GM21825 (cell line): ENCODE data around the gene RAMP3.

Experiments
- ATAC-seq: cut with Tn5 transposase; IDR thresholded peaks from one replicate; pipeline ENCODE4 v1.9.1; 2021; ENCODE audit warnings: mild to moderate bottlenecking, moderate library complexity; ENCODE audit not compliant: unreplicated experiment

Gene RAMP3

GRCh38 chr7:45219801-45220435 lies 62.3 kb downstream of the RAMP3 start:
- ATAC-seq, result no peak

GRCh38 chr7:45220846-45221618 lies 63.4 kb downstream of the RAMP3 start:
- ATAC-seq, result no peak

GRCh38 chr7:45221896-45222604 lies 64.5 kb downstream of the RAMP3 start:
- ATAC-seq, result no peak

GRCh38 chr7:45223078-45223477 lies 65.5 kb downstream of the RAMP3 start:
- ATAC-seq, result no peak

- ATAC-seq, result no peak
These were observed 66.4 kb downstream of the RAMP3 start for GRCh38 chr7:45223728-45224630.

- no peak for ATAC-seq
These were observed 67.2 kb downstream of the RAMP3 start for GRCh38 chr7:45224832-45225231.

- no peak for ATAC-seq
These were observed 67.8 kb downstream of the RAMP3 start for GRCh38 chr7:45225311-45225947.

GRCh38 chr7:45225948-45226335 lies 68.4 kb downstream of the RAMP3 start:
- ATAC-seq, result no peak

GRCh38 chr7:45229156-45229920 lies 71.7 kb downstream of the RAMP3 start:
- no peak for ATAC-seq

GRCh38 chr7:45230083-45230482 lies 72.5 kb downstream of the RAMP3 start:
- ATAC-seq, result no peak

GRCh38 chr7:45230611-45231165 lies 73.1 kb downstream of the RAMP3 start:
- no peak for ATAC-seq

GRCh38 chr7:45233249-45233775 lies 75.7 kb downstream of the RAMP3 start:
- no peak for ATAC-seq
